ENCODE measurements around the gene EGFLAM.
A peak's percentile ranks its signal among the peaks of the same experiment; 100 is the strongest.

The EGFLAM gene

DNA sequence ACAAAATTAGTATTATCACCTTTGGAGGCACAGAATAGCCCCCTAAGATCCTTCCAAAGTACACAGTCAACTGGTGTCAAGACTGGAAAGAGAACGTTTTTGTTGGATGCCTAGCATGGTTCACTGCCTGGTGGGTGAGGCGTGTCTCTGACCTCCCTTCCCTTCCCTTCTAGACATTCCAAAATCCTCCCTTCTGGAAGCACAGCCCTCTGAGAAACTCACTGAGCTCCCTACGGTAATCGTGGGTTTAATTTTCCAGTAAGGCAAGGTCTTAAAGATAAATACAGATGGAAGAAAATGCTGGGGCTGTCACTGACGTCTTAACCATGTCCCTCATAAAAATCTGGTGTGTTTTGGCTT, 159.3 kb downstream of the EGFLAM start:
- DNase-seq (ENCODE audit: low read depth in 2 of 2), result no peak

DNA sequence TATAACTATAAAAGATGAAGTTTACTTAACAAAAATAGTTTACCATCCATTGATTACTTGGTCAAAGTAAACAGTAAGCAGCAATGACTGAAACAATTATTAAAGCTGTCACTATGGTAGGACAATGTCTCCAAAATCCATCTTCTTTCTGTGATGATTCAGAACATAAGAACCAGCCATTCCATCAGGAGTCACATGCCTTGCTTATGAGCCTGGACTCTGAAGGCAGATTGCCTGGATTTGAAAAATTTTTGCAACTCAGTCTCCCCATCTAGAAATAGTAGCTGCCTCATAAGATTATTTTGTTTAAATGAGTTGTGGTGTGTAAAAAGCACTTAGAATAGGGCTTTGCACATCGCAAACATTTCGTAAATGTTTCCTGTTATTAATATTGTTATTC, 161.9 kb downstream of the EGFLAM start:
- no peak for DNase-seq (ENCODE audit: low read depth in 2 of 2)

- peak; percentile 1 to 10 for DNase-seq (ENCODE audit: low read depth in 2 of 2)
Measured at GRCh38 chr5:38420691-38421390, 162.5 kb downstream of the EGFLAM start.

GRCh38 chr5:38422622-38423021, 164.3 kb downstream of the EGFLAM start:
- no peak for DNase-seq (ENCODE audit: low read depth in 2 of 2)

- DNase-seq (ENCODE audit: low read depth in 2 of 2), result no peak
Measured at GRCh38 chr5:38423276-38424147, 165.2 kb downstream of the EGFLAM start.

GRCh38 chr5:38424148-38425060, 166.0 kb downstream of the EGFLAM start:
- no peak for DNase-seq (ENCODE audit: low read depth in 2 of 2)

DNA sequence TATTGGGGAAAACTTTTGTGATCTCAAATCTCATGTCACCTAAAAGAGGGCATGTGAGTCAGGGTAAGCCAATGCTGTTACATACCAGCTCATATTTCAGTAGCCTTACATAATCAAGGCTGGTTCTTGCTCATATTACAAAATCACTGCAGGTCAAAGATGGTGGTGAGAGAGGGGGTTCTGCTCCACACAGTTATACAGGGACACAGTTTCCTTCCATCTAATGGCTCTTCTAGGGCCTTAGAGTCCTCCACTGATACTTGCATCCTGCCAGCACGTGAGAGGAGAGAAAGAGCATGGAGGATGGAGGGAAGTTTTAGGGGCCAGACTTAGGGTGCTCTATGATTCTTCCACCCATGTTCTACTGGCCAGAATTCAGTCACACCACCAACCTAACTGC, 168.1 kb downstream of the EGFLAM start:
- no peak for DNase-seq (ENCODE audit: low read depth in 2 of 2)

DNA sequence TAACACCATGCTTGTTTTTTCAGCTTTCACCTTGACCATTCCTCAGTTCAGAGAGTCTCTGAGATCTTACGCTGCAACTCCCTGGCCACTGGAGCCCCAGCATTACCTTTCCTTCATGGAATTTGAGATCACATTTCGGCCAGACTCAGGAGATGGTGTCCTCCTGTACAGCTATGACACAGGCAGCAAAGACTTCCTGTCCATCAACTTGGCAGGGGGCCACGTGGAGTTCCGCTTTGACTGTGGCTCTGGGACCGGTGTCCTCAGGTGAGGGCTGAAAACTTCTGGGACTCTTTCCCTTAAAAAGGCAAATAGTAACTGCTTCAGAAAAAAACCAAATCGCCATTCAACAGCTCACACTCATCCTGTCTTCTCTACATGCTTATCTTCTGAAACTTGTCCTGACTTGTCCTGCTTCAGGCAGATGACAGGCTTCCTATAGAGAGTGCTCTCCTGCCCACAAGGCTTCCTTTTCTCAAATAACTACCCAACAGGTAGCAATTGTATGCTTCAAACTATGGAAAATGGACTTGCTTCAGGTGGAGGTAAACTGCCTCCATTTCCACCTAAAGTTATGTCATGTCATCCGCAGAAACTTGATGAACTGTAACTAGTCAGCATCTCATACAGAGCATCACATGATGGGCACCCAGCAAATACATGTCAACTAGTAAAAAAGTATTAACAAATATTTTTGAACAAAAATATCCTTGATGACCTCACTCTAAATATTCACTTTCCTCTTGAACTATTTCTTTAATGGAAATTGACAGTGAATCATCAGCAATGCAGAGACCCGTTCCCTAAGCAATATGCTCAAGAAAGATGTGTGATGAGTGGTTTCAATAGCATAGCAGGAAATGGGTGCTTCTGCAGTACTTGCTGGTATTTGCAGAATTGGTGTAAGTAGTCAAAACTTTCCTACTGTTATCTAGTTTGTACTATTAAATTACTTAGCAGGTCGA, 168.9 kb downstream of the EGFLAM start:
- DNase-seq (ENCODE audit: low read depth in 2 of 2), result no peak

DNA sequence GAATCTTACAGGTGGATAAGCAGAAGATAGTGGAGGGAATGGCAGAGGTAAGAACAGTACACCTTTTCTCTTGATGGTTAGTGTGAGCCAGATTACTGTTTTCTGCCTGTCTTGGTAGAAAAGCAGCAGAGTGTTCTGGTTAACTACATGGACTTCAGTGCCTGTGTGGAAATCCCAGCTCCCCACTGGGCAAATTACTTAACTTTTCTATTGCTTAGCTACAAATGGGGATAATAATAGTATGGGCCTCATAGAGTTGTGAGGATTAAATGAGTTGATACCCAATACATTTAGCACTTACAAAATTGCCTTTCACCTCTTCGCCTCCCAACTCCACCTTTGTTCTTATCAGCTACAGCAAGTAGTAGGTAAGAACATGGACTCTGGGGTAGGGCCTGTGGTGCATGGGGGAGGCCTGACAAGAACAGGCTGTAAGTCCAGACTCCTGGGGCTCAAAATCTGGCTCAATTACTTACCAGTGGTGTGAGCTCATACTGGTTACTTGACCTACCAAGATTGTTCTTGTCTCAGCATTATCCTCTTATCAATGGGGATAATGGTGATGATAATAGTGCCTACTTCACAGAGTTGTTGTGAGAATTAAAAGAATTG, 173.0 kb downstream of the EGFLAM start:
- no peak for DNase-seq (ENCODE audit: low read depth in 2 of 2)

DNA sequence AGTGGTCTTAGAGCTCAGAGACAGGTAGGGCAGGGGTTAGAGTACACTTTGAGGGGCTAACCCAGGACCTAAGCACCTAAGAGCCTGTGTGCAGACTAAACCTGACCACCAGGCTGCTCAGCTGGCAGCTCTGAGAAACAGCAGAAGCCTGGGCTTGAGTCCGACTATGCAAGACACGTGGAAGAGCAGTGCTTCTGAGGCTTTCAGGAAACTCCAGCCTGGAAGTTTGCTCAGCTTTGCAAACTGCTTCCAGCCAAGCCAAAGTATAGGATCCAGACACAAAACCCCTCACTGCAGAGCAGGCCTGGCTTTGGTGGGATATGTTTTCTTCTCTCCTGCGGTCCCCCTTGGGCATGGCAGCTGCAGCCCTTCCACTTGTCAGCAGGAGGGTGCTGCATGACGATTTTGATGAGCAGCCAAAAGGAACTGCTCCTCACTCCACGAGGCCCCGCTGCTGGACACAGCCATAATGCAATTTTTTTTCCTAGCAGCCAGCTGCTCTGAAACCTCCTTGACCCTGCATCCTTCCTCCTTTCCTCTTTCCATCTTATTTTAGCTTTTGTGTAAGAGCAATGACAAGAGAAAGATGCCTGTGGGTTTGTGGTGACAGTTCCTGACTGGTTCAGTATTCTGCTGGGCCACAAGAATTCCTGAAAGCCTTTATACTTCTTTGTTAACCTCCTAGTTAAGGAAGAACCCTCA, 175.0 kb downstream of the EGFLAM start:
- no peak for DNase-seq (ENCODE audit: low read depth in 2 of 2)

- no peak for DNase-seq (ENCODE audit: low read depth in 2 of 2)
Measured at GRCh38 chr5:38434966-38435705, 176.8 kb downstream of the EGFLAM start.

GRCh38 chr5:38438757-38439156, 180.4 kb downstream of the EGFLAM start:
- no peak for DNase-seq (ENCODE audit: low read depth in 2 of 2)

DNA sequence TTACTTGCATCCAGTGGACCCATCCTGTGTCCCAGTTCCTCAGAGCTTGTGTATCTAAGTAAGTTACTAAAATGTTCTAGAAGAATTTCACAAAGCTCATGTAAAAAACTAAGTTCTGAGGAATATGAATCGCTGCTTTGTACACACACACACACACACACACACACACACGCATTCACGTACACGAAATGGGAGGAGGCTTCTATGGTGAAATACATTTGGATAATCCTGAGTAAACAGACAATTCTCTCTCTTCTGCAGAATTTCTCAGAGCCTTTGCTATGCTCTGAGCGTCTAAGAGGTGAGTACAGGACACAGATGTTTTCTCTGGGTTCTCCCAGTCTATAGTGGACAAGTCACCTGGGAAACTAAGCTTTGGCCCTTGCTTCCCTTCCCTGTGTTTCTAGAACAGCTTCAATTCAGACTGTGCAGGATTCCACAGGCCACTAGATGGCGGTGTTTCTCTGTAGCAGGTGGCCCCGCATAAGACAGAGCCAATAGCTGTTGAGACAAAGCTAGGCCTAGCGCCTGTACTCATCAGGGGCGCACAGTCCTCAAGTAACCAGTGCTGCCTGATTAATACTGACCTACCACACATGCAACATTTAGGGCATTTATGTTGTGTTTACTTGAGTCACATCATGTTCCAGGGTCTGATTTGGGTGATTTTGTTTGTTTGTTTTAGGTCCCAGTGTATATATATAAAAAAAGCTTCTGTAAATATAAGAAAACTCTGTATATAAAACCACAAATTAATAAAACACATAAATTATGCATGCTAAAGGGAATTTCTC, 183.3 kb downstream of the EGFLAM start:
- peak; percentile 58 to 74 for DNase-seq (ENCODE audit: low read depth in 2 of 2)

- no peak for DNase-seq (ENCODE audit: low read depth in 2 of 2)
Measured at GRCh38 chr5:38442247-38442573, 183.9 kb downstream of the EGFLAM start.

GRCh38 chr5:38443390-38443789, 185.0 kb downstream of the EGFLAM start:
- no peak for DNase-seq (ENCODE audit: low read depth in 2 of 2)

- DNase-seq (ENCODE audit: low read depth in 2 of 2), result no peak
Measured at GRCh38 chr5:38445374-38446028, 187.1 kb downstream of the EGFLAM start.

DNA sequence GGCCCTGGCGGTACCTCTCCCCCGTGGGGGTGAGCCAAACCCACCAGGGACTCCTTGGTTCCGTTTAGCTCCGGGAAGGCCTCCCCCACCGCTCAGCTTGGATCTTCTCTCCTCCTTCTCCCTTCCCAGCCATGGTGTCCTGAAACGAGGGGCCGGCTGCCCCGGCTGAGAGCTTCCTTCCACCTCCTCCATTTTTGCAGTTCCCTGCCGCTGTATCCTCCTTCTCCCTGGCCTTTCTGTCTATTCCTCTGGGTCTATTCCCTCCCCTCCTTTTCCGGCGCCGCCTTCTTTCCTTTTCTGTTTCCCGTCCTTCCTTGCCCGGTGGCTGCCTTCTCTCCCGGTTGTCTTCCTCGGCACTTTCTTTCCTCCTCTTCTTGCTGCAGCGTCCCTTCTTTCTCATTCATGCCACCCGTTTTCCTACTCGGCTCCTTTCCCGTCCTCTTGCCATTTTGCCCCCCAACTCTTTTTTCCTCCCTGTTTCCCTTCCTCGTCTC, 187.7 kb downstream of the EGFLAM start:
- no peak for DNase-seq (ENCODE audit: low read depth in 2 of 2)

DNA sequence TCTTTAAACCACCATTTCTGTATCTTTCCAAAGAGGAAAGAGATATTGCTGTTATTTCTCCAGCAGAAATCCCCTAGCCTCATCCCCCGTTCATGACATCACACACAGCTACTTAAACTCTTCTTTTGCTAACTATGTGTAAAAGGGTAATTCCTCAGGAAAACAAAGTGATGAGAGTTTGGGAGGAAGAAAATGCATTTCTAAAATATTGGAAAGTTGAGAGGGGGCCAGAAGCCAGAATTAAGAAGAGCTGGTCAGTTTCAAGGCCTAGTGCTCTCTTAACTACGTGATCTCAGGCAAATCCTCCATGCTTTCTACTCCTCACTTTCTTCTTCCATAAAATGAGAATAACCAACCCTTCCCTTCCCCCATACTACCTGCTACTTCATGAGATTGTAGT, 188.7 kb downstream of the EGFLAM start:
- no peak for DNase-seq (ENCODE audit: low read depth in 2 of 2)

All from stimulated activated CD4-positive, alpha-beta T cell treated with anti-CD3 and anti-CD28 coated beads, Interleukin-15, amount 100 ng/mL, for 48 hours (primary cell).